GM12874 (cell line): Measurements from ENCODE around the gene FANCE.

ENCODE experiments used
- CTCF ChIP-seq: IDR thresholded peaks from 2 replicates; pipeline ENCODE4 v1.5.1; 2011; ENCODE audit warnings: low read depth, mild to moderate bottlenecking, control low read depth, low read length, moderate library complexity; ENCODE audit not compliant: insufficient read depth

The FANCE gene

GRCh38 chr6:35425284-35425683, 26.9 kb upstream of the FANCE start:
- TF ChIP-seq CTCF = no peak

GRCh38 chr6:35426074-35426473, 26.1 kb upstream of the FANCE start:
- no peak for TF ChIP-seq CTCF

- TF ChIP-seq CTCF = no peak
Measured at GRCh38 chr6:35427435-35427834, 24.7 kb upstream of the FANCE start.

- no peak for TF ChIP-seq CTCF
Measured at GRCh38 chr6:35427851-35428321, 24.3 kb upstream of the FANCE start.

- TF ChIP-seq CTCF = no peak
Measured at GRCh38 chr6:35428421-35429149, 23.6 kb upstream of the FANCE start.

GRCh38 chr6:35429463-35429862, 22.7 kb upstream of the FANCE start:
- no peak for TF ChIP-seq CTCF

GRCh38 chr6:35432291-35432690, 19.8 kb upstream of the FANCE start:
- TF ChIP-seq CTCF = no peak
